Measurements from ENCODE around the gene U2AF1.
"Not testable (repeated sequence)": the region's sequence is repeated elsewhere in the genome, so short reads cannot be mapped to it uniquely, and the experiment has no call there.

Gene U2AF1

GRCh38 chr21:43076643-43077042 lies 30.7 kb downstream of the U2AF1 start:
- not testable (repeated sequence) for DNase-seq (ENCODE audit: low read depth in 2 of 2, low spot score in 1 of 2)

- DNase-seq (ENCODE audit: low read depth in 2 of 2, low spot score in 1 of 2) = not testable (repeated sequence)
Observed at GRCh38 chr21:43076023-43076637, 31.2 kb downstream of the U2AF1 start.

GRCh38 chr21:43075170-43076022 lies 32.0 kb downstream of the U2AF1 start, which contains the start of gene CBS:
TSS of gene CBS (minus strand) at chr21:43075835. CDS start at chr21:43072193, 3,642 bp downstream.
- not testable (repeated sequence) for DNase-seq (ENCODE audit: low read depth in 2 of 2, low spot score in 1 of 2)

GRCh38 chr21:43074401-43075169 lies 32.8 kb downstream of the U2AF1 start:
- DNase-seq (ENCODE audit: low read depth in 2 of 2, low spot score in 1 of 2) = not testable (repeated sequence)

GRCh38 chr21:43072742-43073141 lies 34.6 kb downstream of the U2AF1 start:
- DNase-seq (ENCODE audit: low read depth in 2 of 2, low spot score in 1 of 2) = not testable (repeated sequence)

GRCh38 chr21:43069682-43070081 lies 37.7 kb downstream of the U2AF1 start:
- not testable (repeated sequence) for DNase-seq (ENCODE audit: low read depth in 2 of 2, low spot score in 1 of 2)

GRCh38 chr21:43068065-43068464 lies 39.3 kb downstream of the U2AF1 start:
- not testable (repeated sequence) for DNase-seq (ENCODE audit: low read depth in 2 of 2, low spot score in 1 of 2)

- not testable (repeated sequence) for DNase-seq (ENCODE audit: low read depth in 2 of 2, low spot score in 1 of 2)
Observed at GRCh38 chr21:43066690-43067089, 40.7 kb downstream of the U2AF1 start.

- DNase-seq (ENCODE audit: low read depth in 2 of 2, low spot score in 1 of 2) = not testable (repeated sequence)
Observed at GRCh38 chr21:43065991-43066390, 41.4 kb downstream of the U2AF1 start.

GRCh38 chr21:43064265-43064917 lies 43.0 kb downstream of the U2AF1 start:
- not testable (repeated sequence) for DNase-seq (ENCODE audit: low read depth in 2 of 2, low spot score in 1 of 2)

GRCh38 chr21:43062955-43063664 lies 44.3 kb downstream of the U2AF1 start:
- not testable (repeated sequence) for DNase-seq (ENCODE audit: low read depth in 2 of 2, low spot score in 1 of 2)

- DNase-seq (ENCODE audit: low read depth in 2 of 2, low spot score in 1 of 2) = not testable (repeated sequence)
Observed at GRCh38 chr21:43053112-43053511, 54.3 kb downstream of the U2AF1 start.

- not testable (repeated sequence) for DNase-seq (ENCODE audit: low read depth in 2 of 2, low spot score in 1 of 2)
Observed at GRCh38 chr21:43045876-43046821, 61.2 kb downstream of the U2AF1 start.

- not testable (repeated sequence) for DNase-seq (ENCODE audit: low read depth in 2 of 2, low spot score in 1 of 2)
Observed at GRCh38 chr21:43045165-43045875, 62.0 kb downstream of the U2AF1 start.

GRCh38 chr21:43044547-43044946 lies 62.8 kb downstream of the U2AF1 start:
- not testable (repeated sequence) for DNase-seq (ENCODE audit: low read depth in 2 of 2, low spot score in 1 of 2)

GRCh38 chr21:43043291-43043690 lies 64.1 kb downstream of the U2AF1 start:
- not testable (repeated sequence) for DNase-seq (ENCODE audit: low read depth in 2 of 2, low spot score in 1 of 2)
